Activated naive CD8-positive, alpha-beta T cell treated with anti-CD3 and anti-CD28 coated beads, Interleukin-2, amount 50 U/mL, for 24 hours (primary cell): ENCODE measurements around the gene PID1.

Source experiments
- ATAC-seq: fragments of 150-1000 bp; cut with Tn5 transposase; one replicate; pipeline ENCODE4 v1.10.0; 2021
- DNase-seq: peaks from one replicate; pipeline ENCODE4 v3.0.0; 2021
- H3K27ac Mint-ChIP-seq: one replicate; pipeline ENCODE4 v1.8.0; 2021; ENCODE audit warnings: mild to moderate bottlenecking, mixed read lengths
- H3K27me3 Mint-ChIP-seq: one replicate; pipeline ENCODE4 v1.8.0; 2021; ENCODE audit warnings: mixed read lengths
- H3K36me3 Mint-ChIP-seq: one replicate; pipeline ENCODE4 v1.8.0; 2021; ENCODE audit warnings: low read depth, mixed read lengths
- H3K4me1 Mint-ChIP-seq: one replicate; pipeline ENCODE4 v1.8.0; 2021; ENCODE audit warnings: mixed read lengths
- H3K4me3 Mint-ChIP-seq: one replicate; pipeline ENCODE4 v1.8.0; 2021; ENCODE audit warnings: mild to moderate bottlenecking, moderate library complexity, mixed read lengths
- H3K9me3 Mint-ChIP-seq: one replicate; pipeline ENCODE4 v1.8.0; 2021; ENCODE audit warnings: mixed read lengths

Gene PID1

DNA sequence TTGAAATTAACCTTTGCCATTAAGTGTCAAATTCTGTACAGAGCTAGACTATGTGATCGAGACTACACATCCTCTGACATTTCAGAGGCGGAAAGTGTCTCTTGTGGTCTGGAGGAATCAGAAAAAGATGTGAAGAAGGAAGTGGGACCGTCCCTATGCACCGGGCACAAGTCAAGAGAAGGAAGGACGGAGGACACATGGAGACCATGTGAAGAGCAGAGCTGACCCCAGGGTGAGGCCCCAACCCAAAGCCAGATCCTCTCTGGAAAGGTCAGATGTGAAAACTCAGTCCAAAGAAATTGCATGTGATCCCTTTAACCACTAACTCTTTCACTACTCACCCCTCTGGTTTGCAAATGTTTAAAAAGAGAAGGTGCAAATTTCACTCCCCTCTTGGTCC is 92.4 kb downstream of the PID1 start:
- H3K27ac Mint-ChIP-seq, result no peak overlapping the region
- H3K4me1 Mint-ChIP-seq, result no peaks in the 10 kb centered on the region
- H3K36me3 Mint-ChIP-seq, result no peaks in the 10 kb centered on the region
- DNase-seq, result no peak
- ATAC-seq, result no peak
- H3K4me3 Mint-ChIP-seq, result no peak overlapping the region
- no peaks in the 10 kb centered on the region for H3K27me3 Mint-ChIP-seq
- H3K9me3 Mint-ChIP-seq, result peaks cover 11% of the 10 kb centered on the region

- no peak for DNase-seq
- Mint-ChIP-seq H3K27ac (no peak overlapping the region), H3K36me3 (no peaks in the 10 kb centered on the region), H3K4me3 (no peak overlapping the region), H3K9me3 (peaks cover 11% of the 10 kb centered on the region), H3K27me3 (no peaks in the 10 kb centered on the region), H3K4me1 (no peaks in the 10 kb centered on the region)
- ATAC-seq, result no peak
These were observed 93.0 kb downstream of the PID1 start for GRCh38 chr2:229178117-229178516.

- Mint-ChIP-seq H3K4me3 (no peak overlapping the region), H3K9me3 (peaks cover 11% of the 10 kb centered on the region), H3K27ac (no peak overlapping the region), H3K27me3 (no peaks in the 10 kb centered on the region), H3K36me3 (no peaks in the 10 kb centered on the region), H3K4me1 (no peaks in the 10 kb centered on the region)
- ATAC-seq (no peak), DNase-seq (no peak)
These were observed 95.0 kb downstream of the PID1 start for GRCh38 chr2:229176136-229176535.

DNA sequence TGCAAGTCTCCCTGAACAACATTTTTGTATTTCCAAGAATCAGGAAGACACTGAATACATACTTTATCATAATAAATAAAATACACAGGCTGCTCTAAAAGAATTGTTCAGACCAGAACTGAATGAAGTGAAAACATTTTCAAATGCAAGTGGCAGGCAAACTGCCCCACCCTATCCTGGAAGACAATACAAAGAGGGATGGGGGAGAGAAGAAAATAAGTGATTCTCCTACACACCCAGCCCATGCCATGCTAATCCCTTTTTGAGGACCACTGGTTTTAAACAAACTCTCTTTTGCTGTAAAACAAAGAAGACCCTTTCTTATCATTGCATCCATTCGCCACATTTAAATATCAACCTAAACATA is 95.6 kb downstream of the PID1 start:
- Mint-ChIP-seq H3K36me3 (no peaks in the 10 kb centered on the region), H3K9me3 (peaks cover 11% of the 10 kb centered on the region), H3K4me3 (no peak overlapping the region), H3K27me3 (no peaks in the 10 kb centered on the region), H3K4me1 (no peaks in the 10 kb centered on the region), H3K27ac (no peak overlapping the region)
- no peak for DNase-seq
- no peak for ATAC-seq

- no peak overlapping the region for H3K4me3 Mint-ChIP-seq
These were observed 96.1 kb downstream of the PID1 start for GRCh38 chr2:229174794-229175496.

DNA sequence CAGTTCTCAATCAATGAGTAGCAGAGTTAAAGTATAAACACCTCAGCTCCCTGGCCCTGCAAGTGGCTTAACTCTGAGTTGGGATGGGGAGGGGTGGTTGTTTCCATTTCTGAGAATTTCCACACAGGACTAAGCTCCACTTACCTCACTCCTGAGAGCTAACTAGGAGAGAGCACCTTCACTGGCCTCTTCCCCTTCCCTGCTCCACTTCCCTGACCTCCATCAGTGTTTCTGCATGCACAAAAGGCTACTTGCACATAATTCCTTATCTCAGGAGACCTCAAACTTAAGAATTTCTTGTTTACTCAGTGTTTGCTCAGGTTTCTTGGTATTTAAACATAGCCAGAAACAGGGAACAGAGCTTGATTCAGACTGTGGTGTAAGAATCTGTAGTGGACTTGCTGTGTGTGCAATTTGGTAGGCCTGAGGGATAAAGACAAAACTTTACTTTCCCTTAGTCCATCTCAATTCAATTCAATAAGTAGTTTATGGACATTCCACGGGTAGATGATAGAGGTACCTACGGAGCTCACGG is 97.2 kb downstream of the PID1 start:
- Mint-ChIP-seq H3K36me3 (no peaks in the 10 kb centered on the region), H3K9me3 (peaks cover 11% of the 10 kb centered on the region), H3K4me3 (no peak overlapping the region), H3K4me1 (no peaks in the 10 kb centered on the region), H3K27me3 (no peaks in the 10 kb centered on the region), H3K27ac (no peak overlapping the region)
- ATAC-seq, result no peak
- no peak for DNase-seq

More at GRCh38 chr2:229174794-229175496, 96.1 kb downstream of the PID1 start:
- H3K27ac Mint-ChIP-seq, result no peak overlapping the region
- H3K36me3 Mint-ChIP-seq, result no peaks in the 10 kb centered on the region
- no peak for DNase-seq
- no peaks in the 10 kb centered on the region for H3K27me3 Mint-ChIP-seq
- H3K4me1 Mint-ChIP-seq, result no peaks in the 10 kb centered on the region
- peaks cover 11% of the 10 kb centered on the region for H3K9me3 Mint-ChIP-seq
- no peak for ATAC-seq

- ATAC-seq (no peak), DNase-seq (no peak)
- H3K27me3 Mint-ChIP-seq, result no peaks in the 10 kb centered on the region
- peaks cover 7% of the 10 kb centered on the region for H3K9me3 Mint-ChIP-seq
- H3K36me3 Mint-ChIP-seq, result no peaks in the 10 kb centered on the region
- no peaks in the 10 kb centered on the region for H3K4me1 Mint-ChIP-seq
- no peak overlapping the region for H3K4me3 Mint-ChIP-seq
- no peak overlapping the region for H3K27ac Mint-ChIP-seq
These were observed 100.2 kb downstream of the PID1 start for GRCh38 chr2:229170916-229171315.

DNA sequence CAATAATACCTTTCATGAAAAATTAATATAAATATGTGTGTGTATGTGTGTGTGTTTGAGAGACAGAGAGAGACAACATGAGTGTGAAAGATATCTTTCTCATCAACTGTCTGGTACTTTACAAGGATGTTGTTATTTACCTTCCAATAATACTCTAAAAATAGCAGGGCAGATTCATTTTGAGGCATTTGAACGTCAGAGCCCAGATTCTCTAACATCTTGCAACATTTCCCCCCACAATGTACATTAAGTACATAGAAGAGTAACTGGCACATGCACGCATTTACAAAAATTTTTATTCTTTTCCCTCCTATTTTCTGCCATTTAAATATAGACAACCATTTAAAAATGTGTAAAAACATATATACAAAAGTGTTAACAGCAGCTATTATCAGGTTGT is 100.9 kb downstream of the PID1 start:
- no peak for ATAC-seq
- peaks cover 7% of the 10 kb centered on the region for H3K9me3 Mint-ChIP-seq
- H3K27ac Mint-ChIP-seq, result no peak overlapping the region
- no peaks in the 10 kb centered on the region for H3K4me1 Mint-ChIP-seq
- no peaks in the 10 kb centered on the region for H3K36me3 Mint-ChIP-seq
- DNase-seq, result no peak
- H3K4me3 Mint-ChIP-seq, result no peak overlapping the region
- H3K27me3 Mint-ChIP-seq, result no peaks in the 10 kb centered on the region

DNA sequence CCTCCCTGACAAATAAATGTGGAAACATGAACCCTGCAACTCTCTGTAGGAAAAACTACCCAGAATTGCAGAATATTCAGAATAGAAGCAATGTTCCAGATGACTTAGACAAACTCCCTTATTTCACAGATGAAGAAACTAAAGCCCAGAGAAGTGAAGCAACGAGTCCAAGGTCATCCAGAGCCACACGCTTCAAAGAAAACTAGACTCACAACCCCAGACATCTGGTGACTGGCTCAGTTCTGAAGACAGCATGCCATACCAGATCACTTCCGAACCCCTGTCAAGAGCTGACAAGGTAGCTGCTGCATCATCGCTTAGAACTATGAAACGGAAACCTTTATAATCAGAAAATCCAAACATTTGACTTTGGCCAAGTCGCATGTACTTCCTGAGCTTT is 101.3 kb downstream of the PID1 start:
- Mint-ChIP-seq H3K36me3 (no peaks in the 10 kb centered on the region), H3K27me3 (no peaks in the 10 kb centered on the region), H3K4me1 (no peaks in the 10 kb centered on the region), H3K9me3 (peaks cover 7% of the 10 kb centered on the region), H3K27ac (no peak overlapping the region), H3K4me3 (no peak overlapping the region)
- ATAC-seq (no peak), DNase-seq (no peak)

DNA sequence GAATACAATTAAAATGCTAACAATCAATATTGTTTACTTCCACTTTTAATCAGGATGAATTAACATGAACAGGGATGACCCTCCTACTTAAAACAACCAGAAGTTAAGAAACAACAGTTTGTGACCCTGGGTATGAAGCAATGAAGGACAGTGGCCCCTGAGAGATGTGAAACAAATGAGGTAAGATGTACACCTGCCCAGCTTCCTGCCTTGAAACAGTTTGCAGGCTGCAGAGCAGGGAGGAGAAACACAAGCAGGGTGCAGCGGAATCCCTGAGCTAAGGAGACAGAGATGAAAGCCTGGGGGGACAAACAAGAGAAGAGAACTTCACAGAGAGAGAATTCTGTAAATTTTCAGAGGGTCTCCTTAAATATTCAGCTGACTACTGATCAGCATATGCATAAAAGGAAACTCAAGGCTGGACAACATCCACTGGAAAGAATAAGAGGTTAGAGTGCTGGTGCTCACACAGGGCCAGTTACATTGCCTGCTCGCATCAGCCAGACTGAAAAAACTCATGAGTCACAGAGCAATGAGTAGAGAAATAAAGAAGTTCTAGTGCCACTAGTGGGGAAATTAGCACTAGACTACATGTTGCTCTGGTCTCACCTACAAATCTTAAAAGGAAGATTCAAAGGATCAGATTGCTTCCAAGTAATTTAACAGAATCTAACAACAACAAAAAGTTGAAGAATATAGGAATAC is 106.4 kb downstream of the PID1 start:
- Mint-ChIP-seq H3K27me3 (no peaks in the 10 kb centered on the region), H3K4me1 (no peaks in the 10 kb centered on the region), H3K9me3 (peaks cover 7% of the 10 kb centered on the region), H3K4me3 (no peak overlapping the region), H3K27ac (no peak overlapping the region), H3K36me3 (no peaks in the 10 kb centered on the region)
- ATAC-seq (no peak), DNase-seq (no peak)

GRCh38 chr2:229163893-229164292 is 107.2 kb downstream of the PID1 start:
- no peak overlapping the region for H3K27ac Mint-ChIP-seq
- no peak overlapping the region for H3K4me3 Mint-ChIP-seq
- DNase-seq, result no peak

GRCh38 chr2:229162015-229162414 is 109.1 kb downstream of the PID1 start:
- DNase-seq (no peak), ATAC-seq (no peak)
- H3K27ac Mint-ChIP-seq, result no peak overlapping the region
- no peaks in the 10 kb centered on the region for H3K36me3 Mint-ChIP-seq
- H3K9me3 Mint-ChIP-seq, result no peaks in the 10 kb centered on the region
- H3K27me3 Mint-ChIP-seq, result no peaks in the 10 kb centered on the region
- H3K4me1 Mint-ChIP-seq, result no peaks in the 10 kb centered on the region
- no peak overlapping the region for H3K4me3 Mint-ChIP-seq

More at GRCh38 chr2:229163893-229164292, 107.2 kb downstream of the PID1 start:
- no peak for ATAC-seq
- Mint-ChIP-seq H3K27me3 (no peaks in the 10 kb centered on the region), H3K36me3 (no peaks in the 10 kb centered on the region), H3K9me3 (peaks cover 7% of the 10 kb centered on the region), H3K4me1 (no peaks in the 10 kb centered on the region)

DNA sequence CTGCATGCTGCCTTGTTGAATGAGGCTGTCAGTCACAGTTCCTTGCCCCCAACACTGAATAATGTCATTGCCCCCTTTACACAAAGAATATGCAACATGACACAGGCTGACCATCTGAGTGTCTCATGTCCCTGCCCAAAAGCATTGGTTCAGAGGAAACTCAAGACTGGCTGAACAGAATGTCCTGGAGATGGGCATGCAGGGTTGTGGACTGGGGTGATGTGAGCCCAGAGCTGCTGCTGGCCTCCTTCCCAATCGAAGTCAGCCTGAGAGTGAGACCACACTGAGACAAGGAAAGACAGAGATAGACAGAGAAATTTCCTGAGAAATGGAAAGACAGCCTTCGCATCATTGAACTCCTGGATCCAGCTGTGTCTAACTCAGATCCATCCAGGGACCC is 110.1 kb downstream of the PID1 start:
- ATAC-seq (no peak), DNase-seq (no peak)
- Mint-ChIP-seq H3K36me3 (no peaks in the 10 kb centered on the region), H3K9me3 (no peaks in the 10 kb centered on the region), H3K4me3 (no peak overlapping the region), H3K27ac (no peak overlapping the region), H3K27me3 (no peaks in the 10 kb centered on the region), H3K4me1 (no peaks in the 10 kb centered on the region)

DNA sequence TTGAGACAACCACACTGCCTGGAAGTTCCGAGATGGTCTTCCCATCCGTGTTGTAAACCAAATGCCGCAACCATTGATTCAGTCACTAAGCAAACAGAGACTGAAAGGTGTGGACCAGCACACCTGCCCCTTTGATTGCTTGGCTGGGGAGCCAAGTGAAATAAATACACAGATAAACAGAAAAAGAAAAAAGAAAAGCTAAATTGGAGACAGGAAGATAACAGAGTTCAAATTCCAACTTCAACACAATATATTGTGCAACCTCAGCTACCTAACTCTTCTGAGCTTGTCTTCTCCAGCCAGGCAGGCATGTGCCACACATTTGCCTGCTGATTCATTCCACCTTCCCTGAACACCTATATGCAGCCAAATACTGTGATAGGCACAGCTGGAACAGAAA is 110.9 kb downstream of the PID1 start:
- Mint-ChIP-seq H3K4me3 (no peak overlapping the region), H3K36me3 (no peaks in the 10 kb centered on the region), H3K9me3 (no peaks in the 10 kb centered on the region), H3K27ac (no peak overlapping the region), H3K4me1 (no peaks in the 10 kb centered on the region), H3K27me3 (no peaks in the 10 kb centered on the region)
- ATAC-seq (no peak), DNase-seq (no peak)

- H3K27ac Mint-ChIP-seq, result no peak overlapping the region
- no peak overlapping the region for H3K4me3 Mint-ChIP-seq
- no peaks in the 10 kb centered on the region for H3K36me3 Mint-ChIP-seq
These were observed 111.7 kb downstream of the PID1 start for GRCh38 chr2:229159405-229159804.

More at GRCh38 chr2:229159405-229159804, 111.7 kb downstream of the PID1 start:
- H3K27me3 Mint-ChIP-seq, result no peaks in the 10 kb centered on the region
- DNase-seq (no peak), ATAC-seq (no peak)
- no peaks in the 10 kb centered on the region for H3K4me1 Mint-ChIP-seq
- H3K9me3 Mint-ChIP-seq, result no peaks in the 10 kb centered on the region
